ENCODE data around the gene ZFP42. TPM values are rescaled to one million over a fixed set of nuclear protein-coding genes. Genes with fewer than 3 reads are reported as not detected.
"Not testable (repeated sequence)": the region's sequence is repeated elsewhere in the genome, so short reads cannot be mapped to it uniquely, and the experiment has no call there.

Gene ZFP42
- total RNA-seq, 1 donor from 2014 or later, result not detected

- Histone ChIP-seq H3K27ac (replicated peaks) (no peak overlapping the region), H3K27me3 (ENCODE audit: low read depth) (no peaks in the 10 kb centered on the region), H3K9me3 (replicated peaks) (no peaks in the 10 kb centered on the region), H3K4me3 (no peak overlapping the region), H3K4me1 (no peaks in the 10 kb centered on the region), H3K36me3 (no peaks in the 10 kb centered on the region)
- no peak for TF ChIP-seq CTCF (IDR thresholded peaks at IDR 0.05; ENCODE audit: borderline replicate concordance)
- DNase-seq, result no peak
- intact Hi-C loops (cut with micrococcal nuclease), result no loop called here
Observed at GRCh38 chr4:187972135-187972534, 23.4 kb upstream of the ZFP42 start.

GRCh38 chr4:187983746-187984145 is 11.8 kb upstream of the ZFP42 start:
- Histone ChIP-seq H3K4me1 (no peaks in the 10 kb centered on the region), H3K9me3 (replicated peaks) (no peaks in the 10 kb centered on the region), H3K27me3 (ENCODE audit: low read depth) (no peaks in the 10 kb centered on the region), H3K36me3 (no peaks in the 10 kb centered on the region), H3K4me3 (no peak overlapping the region), H3K27ac (replicated peaks) (no peak overlapping the region)
- intact Hi-C loops (cut with micrococcal nuclease), result no loop called here
- no peak for TF ChIP-seq CTCF (IDR thresholded peaks at IDR 0.05; ENCODE audit: borderline replicate concordance)
- DNase-seq, result no peak

GRCh38 chr4:187992971-187993370 is 2.6 kb upstream of the ZFP42 start:
- no peaks in the 10 kb centered on the region for H3K36me3 ChIP-seq
- peaks cover 53% of the 10 kb centered on the region for H3K27me3 ChIP-seq (ENCODE audit: low read depth)
- no peak for TF ChIP-seq CTCF (IDR thresholded peaks at IDR 0.05; ENCODE audit: borderline replicate concordance)
- intact Hi-C loops (cut with micrococcal nuclease), result no loop called here
- no peak overlapping the region for H3K4me3 ChIP-seq
- no peaks in the 10 kb centered on the region for H3K4me1 ChIP-seq
- no peaks in the 10 kb centered on the region for H3K9me3 ChIP-seq (replicated peaks)
- H3K27ac ChIP-seq (replicated peaks), result no peak overlapping the region
- DNase-seq, result no peak

- no peaks in the 10 kb centered on the region for H3K4me1 ChIP-seq
- DNase-seq, result no peak
- no peak overlapping the region for H3K4me3 ChIP-seq
- no peaks in the 10 kb centered on the region for H3K9me3 ChIP-seq (replicated peaks)
- no peaks in the 10 kb centered on the region for H3K36me3 ChIP-seq
- intact Hi-C loops (cut with micrococcal nuclease), result no loop called here
- no peak for TF ChIP-seq CTCF (IDR thresholded peaks at IDR 0.05; ENCODE audit: borderline replicate concordance)
- H3K27ac ChIP-seq (replicated peaks), result no peak overlapping the region
- H3K27me3 ChIP-seq (ENCODE audit: low read depth), result peaks cover 62% of the 10 kb centered on the region
Observed at GRCh38 chr4:187993827-187994226, 1.7 kb upstream of the ZFP42 start.

- no peak for TF ChIP-seq CTCF (IDR thresholded peaks at IDR 0.05; ENCODE audit: borderline replicate concordance)
- Histone ChIP-seq H3K4me3 (no peak overlapping the region), H3K4me1 (no peaks in the 10 kb centered on the region)
Observed at GRCh38 chr4:187996502-187997177, 1.1 kb downstream of the ZFP42 start.

GRCh38 chr4:187997991-187998390 is 2.4 kb downstream of the ZFP42 start:
- H3K27ac ChIP-seq (replicated peaks); H3K9me3 ChIP-seq (replicated peaks); H3K4me3 ChIP-seq; H3K36me3 ChIP-seq; intact Hi-C loops (cut with micrococcal nuclease); DNase-seq; H3K4me1 ChIP-seq: not testable (repeated sequence)
- H3K27me3 ChIP-seq (ENCODE audit: low read depth), result peaks cover 64% of the 10 kb centered on the region

More at GRCh38 chr4:187996502-187997177, 1.1 kb downstream of the ZFP42 start:
- no peaks in the 10 kb centered on the region for H3K9me3 ChIP-seq (replicated peaks)
- intact Hi-C loops (cut with micrococcal nuclease), result no loop called here
- no peaks in the 10 kb centered on the region for H3K36me3 ChIP-seq
- H3K27ac ChIP-seq (replicated peaks), result no peak overlapping the region
- DNase-seq, result no peak
- H3K27me3 ChIP-seq (ENCODE audit: low read depth), result peaks cover 67% of the 10 kb centered on the region
